Type B pancreatic cell (in vitro differentiated cells): ENCODE data around the gene VMP1. TPM values are rescaled to one million over a fixed set of nuclear protein-coding genes. Genes with fewer than 3 reads are reported as not detected.

ENCODE experiments used
- DNase-seq: peaks from one replicate; pipeline ENCODE4 v3.0.0; 2021; ENCODE audit warnings: mixed read lengths; ENCODE audit not compliant: unreplicated experiment; ENCODE audit errors: extremely low spot score
- H3K27ac Mint-ChIP-seq: 2 replicates; pipeline ENCODE4 v1.8.0; 2021; ENCODE audit warnings: mild to moderate bottlenecking, mixed read lengths
- H3K27me3 Mint-ChIP-seq: 2 replicates; pipeline ENCODE4 v1.8.0; 2021; ENCODE audit warnings: mixed read lengths
- H3K36me3 Mint-ChIP-seq: 2 replicates; pipeline ENCODE4 v1.8.0; 2021; ENCODE audit warnings: mixed read lengths
- H3K4me1 Mint-ChIP-seq: one replicate; pipeline ENCODE4 v1.8.0; 2021; ENCODE audit warnings: mixed read lengths; ENCODE audit not compliant: unreplicated experiment
- H3K4me3 Mint-ChIP-seq: 2 replicates; pipeline ENCODE4 v1.8.0; 2021; ENCODE audit warnings: mild to moderate bottlenecking, mixed read lengths
- H3K9me3 Mint-ChIP-seq: 2 replicates; pipeline ENCODE4 v1.8.0; 2021; ENCODE audit warnings: mixed read lengths
- total RNA-seq: library from RNA; stranded (reverse); gene quantifications from 2 replicates; pipeline ENCODE4 v1.2.1, GENCODE V29; 2021; ENCODE audit warnings: low replicate concordance
- TF ChIP-seq, protein P1 (sequence below): fragments of 200-600 bp; sonication (generic); conservative IDR thresholded peaks from 2 replicates; pipeline ENCODE4 v1.5.0; 2021; ENCODE audit warnings: antibody characterized with exemption, mild to moderate bottlenecking

Gene VMP1
- total RNA-seq, 1 donor from 2014 or later, result 124 TPM

DNA sequence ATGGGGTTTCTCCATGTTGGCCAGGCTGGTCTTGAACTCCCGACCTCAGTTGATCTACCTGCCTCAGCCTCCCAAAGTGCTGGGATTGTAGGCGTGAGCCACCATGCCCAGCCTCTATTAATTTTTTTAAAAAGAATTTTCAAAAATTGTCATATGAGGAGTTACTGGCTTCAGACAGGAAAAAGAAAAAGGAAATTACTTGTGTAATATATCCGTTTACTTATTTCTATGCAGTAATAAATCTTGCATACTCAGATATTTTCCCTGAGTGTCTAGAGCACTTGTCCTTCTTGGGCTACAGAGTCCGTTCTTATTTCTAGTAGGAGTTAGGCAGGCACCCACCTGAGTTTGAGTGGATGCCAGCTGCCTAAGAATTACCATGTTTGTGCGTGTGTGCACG, 85.8 kb downstream of the VMP1 start:
- H3K4me1 Mint-ChIP-seq, result peaks cover 4% of the 10 kb centered on the region
- H3K36me3 Mint-ChIP-seq, result peaks cover 15% of the 10 kb centered on the region
- H3K27ac Mint-ChIP-seq, result no peak overlapping the region
- H3K4me3 Mint-ChIP-seq, result no peak overlapping the region
- TF ChIP-seq, protein P1, sequence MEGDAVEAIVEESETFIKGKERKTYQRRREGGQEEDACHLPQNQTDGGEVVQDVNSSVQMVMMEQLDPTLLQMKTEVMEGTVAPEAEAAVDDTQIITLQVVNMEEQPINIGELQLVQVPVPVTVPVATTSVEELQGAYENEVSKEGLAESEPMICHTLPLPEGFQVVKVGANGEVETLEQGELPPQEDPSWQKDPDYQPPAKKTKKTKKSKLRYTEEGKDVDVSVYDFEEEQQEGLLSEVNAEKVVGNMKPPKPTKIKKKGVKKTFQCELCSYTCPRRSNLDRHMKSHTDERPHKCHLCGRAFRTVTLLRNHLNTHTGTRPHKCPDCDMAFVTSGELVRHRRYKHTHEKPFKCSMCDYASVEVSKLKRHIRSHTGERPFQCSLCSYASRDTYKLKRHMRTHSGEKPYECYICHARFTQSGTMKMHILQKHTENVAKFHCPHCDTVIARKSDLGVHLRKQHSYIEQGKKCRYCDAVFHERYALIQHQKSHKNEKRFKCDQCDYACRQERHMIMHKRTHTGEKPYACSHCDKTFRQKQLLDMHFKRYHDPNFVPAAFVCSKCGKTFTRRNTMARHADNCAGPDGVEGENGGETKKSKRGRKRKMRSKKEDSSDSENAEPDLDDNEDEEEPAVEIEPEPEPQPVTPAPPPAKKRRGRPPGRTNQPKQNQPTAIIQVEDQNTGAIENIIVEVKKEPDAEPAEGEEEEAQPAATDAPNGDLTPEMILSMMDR, result no peak
- no peak for DNase-seq
- H3K9me3 Mint-ChIP-seq, result no peaks in the 10 kb centered on the region
- no peaks in the 10 kb centered on the region for H3K27me3 Mint-ChIP-seq

DNA sequence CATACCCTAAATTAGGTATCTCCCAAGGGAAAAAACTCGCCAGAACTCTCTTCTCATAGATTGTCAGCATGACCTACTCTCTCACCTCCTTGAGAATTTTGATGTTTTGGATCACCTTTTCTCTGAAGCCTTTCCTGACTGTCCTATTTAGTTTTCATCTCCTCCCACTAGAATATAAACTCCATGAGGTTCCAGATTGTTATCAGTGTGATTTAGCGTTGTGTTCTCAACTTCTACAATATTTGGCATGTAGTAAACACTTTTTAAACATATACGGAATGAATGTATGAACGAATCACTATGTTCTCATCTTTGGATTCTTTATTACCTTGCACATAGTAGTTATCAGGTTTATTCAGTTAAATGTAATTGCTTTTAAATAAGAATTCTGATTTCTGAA, 88.7 kb downstream of the VMP1 start:
- Mint-ChIP-seq H3K27ac (no peak overlapping the region), H3K4me1 (peaks cover 4% of the 10 kb centered on the region)

DNA sequence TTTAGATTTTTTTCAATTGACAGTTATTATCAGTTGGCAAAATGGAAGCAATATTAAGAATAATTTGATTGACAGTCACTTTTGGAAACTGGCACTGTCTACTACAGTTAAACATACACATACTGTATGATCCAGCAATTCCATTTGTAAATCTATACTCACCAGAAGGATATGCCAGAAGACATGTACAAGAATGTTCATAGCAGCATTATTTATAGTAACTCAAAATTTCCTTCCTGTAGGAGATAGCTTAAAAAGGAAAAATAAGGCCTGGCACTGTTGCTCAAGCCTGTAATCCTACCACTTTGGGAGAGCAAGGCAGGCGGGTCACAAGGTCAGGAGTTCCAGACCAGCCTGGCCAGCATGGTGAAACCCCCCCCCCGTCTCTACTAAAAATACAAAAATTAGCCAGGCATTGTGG, 89.3 kb downstream of the VMP1 start:
- TF ChIP-seq, protein P1, result no peak
- Mint-ChIP-seq H3K4me3 (no peak overlapping the region), H3K9me3 (no peaks in the 10 kb centered on the region), H3K4me1 (peaks cover 4% of the 10 kb centered on the region), H3K27ac (no peak overlapping the region), H3K36me3 (peaks cover 13% of the 10 kb centered on the region), H3K27me3 (no peaks in the 10 kb centered on the region)
- DNase-seq, result no peak

More for the DNA sequence above, 88.7 kb downstream of the VMP1 start:
- TF ChIP-seq, protein P1, result no peak
- no peaks in the 10 kb centered on the region for H3K9me3 Mint-ChIP-seq
- H3K4me3 Mint-ChIP-seq, result no peak overlapping the region
- no peaks in the 10 kb centered on the region for H3K27me3 Mint-ChIP-seq
- DNase-seq, result no peak
- H3K36me3 Mint-ChIP-seq, result peaks cover 15% of the 10 kb centered on the region

DNA sequence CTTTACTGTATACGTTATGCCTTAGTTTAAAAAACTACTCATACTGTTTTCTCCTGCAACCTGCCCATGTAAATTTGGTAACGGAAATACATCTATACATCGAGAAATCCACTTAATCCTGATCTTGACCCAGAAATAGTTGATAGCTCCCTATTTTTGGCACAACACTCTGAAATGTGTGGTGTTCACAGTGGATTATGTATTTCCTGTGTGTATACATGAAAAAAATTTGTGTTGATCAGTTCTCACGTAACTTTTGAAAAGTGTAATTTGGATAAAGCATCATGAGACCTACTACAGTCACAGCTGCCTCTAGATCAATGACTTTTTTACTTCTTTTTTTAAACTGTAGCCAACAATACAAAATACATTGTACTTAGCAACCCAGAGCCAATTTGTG, 90.7 kb downstream of the VMP1 start:
- Mint-ChIP-seq H3K27ac (no peak overlapping the region), H3K4me1 (peaks cover 4% of the 10 kb centered on the region), H3K27me3 (no peaks in the 10 kb centered on the region), H3K36me3 (peaks cover 7% of the 10 kb centered on the region), H3K4me3 (no peak overlapping the region), H3K9me3 (no peaks in the 10 kb centered on the region)
- TF ChIP-seq, protein P1, result no peak
- no peak for DNase-seq

DNA sequence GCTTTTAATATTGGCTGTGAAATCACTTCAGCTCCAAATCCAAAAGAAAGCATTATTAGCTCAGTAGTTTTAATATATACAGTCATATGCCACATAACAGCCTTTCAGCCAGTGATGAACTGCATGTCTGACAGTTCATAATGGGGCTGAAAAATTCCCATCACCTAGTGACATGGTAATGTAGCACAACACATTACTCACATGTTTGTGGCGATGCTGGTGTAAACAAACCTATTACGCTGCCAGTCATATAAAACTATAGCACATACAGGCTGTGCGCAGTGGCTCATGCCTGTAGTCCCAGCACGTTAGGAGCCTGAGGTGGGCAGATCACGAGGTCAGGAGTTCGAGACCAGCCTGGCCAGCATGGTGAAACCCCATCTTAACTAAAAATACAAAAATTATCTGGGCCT, 93.1 kb downstream of the VMP1 start:
- peaks cover 4% of the 10 kb centered on the region for H3K36me3 Mint-ChIP-seq
- H3K4me3 Mint-ChIP-seq, result no peak overlapping the region
- H3K27ac Mint-ChIP-seq, result no peak overlapping the region
- no peaks in the 10 kb centered on the region for H3K27me3 Mint-ChIP-seq
- H3K9me3 Mint-ChIP-seq, result no peaks in the 10 kb centered on the region
- H3K4me1 Mint-ChIP-seq, result peaks cover 4% of the 10 kb centered on the region
- DNase-seq, result no peak
- TF ChIP-seq, protein P1, result no peak

DNA sequence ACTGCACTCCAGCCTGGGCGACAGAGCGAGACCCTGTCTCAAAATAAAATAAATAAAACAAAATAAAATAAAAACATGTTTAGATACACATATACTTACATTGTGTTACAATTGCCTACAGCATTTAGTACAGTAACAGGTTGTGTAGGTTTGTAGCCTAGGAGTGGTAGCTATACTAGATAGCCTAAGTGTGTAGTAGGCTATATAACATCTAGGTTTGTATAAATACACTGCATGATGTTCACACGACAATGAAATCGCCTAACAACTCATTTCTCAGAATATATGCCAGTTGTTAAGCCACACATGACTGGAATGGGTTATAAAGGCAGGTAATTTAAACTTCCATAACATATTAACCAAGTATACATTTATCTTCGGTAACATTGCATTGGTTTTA, 94.7 kb downstream of the VMP1 start:
- Mint-ChIP-seq H3K9me3 (no peaks in the 10 kb centered on the region), H3K27me3 (no peaks in the 10 kb centered on the region), H3K36me3 (peaks cover 4% of the 10 kb centered on the region), H3K4me1 (peaks cover 4% of the 10 kb centered on the region), H3K4me3 (no peak overlapping the region), H3K27ac (no peak overlapping the region)
- TF ChIP-seq, protein P1, result no peak
- DNase-seq, result no peak
